Measurements from ENCODE around the gene CHN2. TPM values are rescaled to one million over a fixed set of nuclear protein-coding genes. Genes with fewer than 3 reads are reported as not detected.

Gene CHN2
- total RNA-seq, 1 experiment from 2014 or later = 18.8 TPM

GRCh38 chr7:29236071-29236580 is 41.6 kb downstream of the CHN2 start:
- no peak overlapping the region for H3K4me3 ChIP-seq (ENCODE audit: low read depth, low read length)
- Mint-ChIP-seq H3K4me3 (ENCODE audit: unreplicated experiment) (no peak overlapping the region), H3K4me1 (ENCODE audit: low read depth, unreplicated experiment) (peaks cover 3% of the 10 kb centered on the region), H3K27ac (ENCODE audit: unreplicated experiment) (no peak overlapping the region), H3K36me3 (ENCODE audit: insufficient read depth, unreplicated experiment) (no peaks in the 10 kb centered on the region), H3K27me3 (ENCODE audit: insufficient read depth, unreplicated experiment) (no peaks in the 10 kb centered on the region), H3K9me3 (ENCODE audit: unreplicated experiment) (peaks cover 10% of the 10 kb centered on the region)
- CTCF ChIA-PET = no interaction called here
- no peaks in the 10 kb centered on the region for H3K9me3 ChIP-seq
- no peaks in the 10 kb centered on the region for H3K36me3 ChIP-seq (ENCODE audit: control insufficient read depth, insufficient read depth, low read length)
- DNase-seq = no peak
- POLR2A ChIA-PET = no interaction called here
- H3K4me1 ChIP-seq = peaks cover 20% of the 10 kb centered on the region
- no TSS peak for BruUV-seq (replicated peaks)
- no peak for TF ChIP-seq CTCF (IDR thresholded peaks at IDR 0.05; ENCODE audit: insufficient read depth in 1 of 2, low read depth in 1 of 2, low read length in 1 of 2, severe bottlenecking in 1 of 2, unreplicated experiment in 1 of 2)
- no peaks in the 10 kb centered on the region for H3K27me3 ChIP-seq (replicated peaks; ENCODE audit: control insufficient read depth, insufficient read depth, low read length)
- intact Hi-C loops (cut with micrococcal nuclease; ENCODE audit: unreplicated experiment) = no loop called here

GRCh38 chr7:29236649-29237048 is 42.1 kb downstream of the CHN2 start:
- Mint-ChIP-seq H3K4me3 (ENCODE audit: unreplicated experiment) (no peak overlapping the region), H3K27ac (ENCODE audit: unreplicated experiment) (no peak overlapping the region), H3K36me3 (ENCODE audit: insufficient read depth, unreplicated experiment) (no peaks in the 10 kb centered on the region), H3K27me3 (ENCODE audit: insufficient read depth, unreplicated experiment) (no peaks in the 10 kb centered on the region), H3K4me1 (ENCODE audit: low read depth, unreplicated experiment) (no peaks in the 10 kb centered on the region), H3K9me3 (ENCODE audit: unreplicated experiment) (peaks cover 11% of the 10 kb centered on the region)
- intact Hi-C loops (cut with micrococcal nuclease; ENCODE audit: unreplicated experiment) = no loop called here
- Histone ChIP-seq H3K9me3 (no peaks in the 10 kb centered on the region), H3K4me1 (peaks cover 17% of the 10 kb centered on the region), H3K4me3 (ENCODE audit: low read depth, low read length) (no peak overlapping the region), H3K27me3 (replicated peaks; ENCODE audit: control insufficient read depth, insufficient read depth, low read length) (no peaks in the 10 kb centered on the region), H3K36me3 (ENCODE audit: control insufficient read depth, insufficient read depth, low read length) (no peaks in the 10 kb centered on the region)
- no peak for DNase-seq
- POLR2A ChIA-PET = no interaction called here
- no peak for TF ChIP-seq CTCF (IDR thresholded peaks at IDR 0.05; ENCODE audit: insufficient read depth in 1 of 2, low read depth in 1 of 2, low read length in 1 of 2, severe bottlenecking in 1 of 2, unreplicated experiment in 1 of 2)
- no TSS peak for BruUV-seq (replicated peaks)
- CTCF ChIA-PET = interaction anchor here (0.7 kb wide), 1 partner anchor 47 kb away, joined by 3 read pairs; no protein-coding TSS in a partner anchor

GRCh38 chr7:29237489-29237888 is 42.9 kb downstream of the CHN2 start:
- POLR2A ChIA-PET = no interaction called here
- Mint-ChIP-seq H3K9me3 (ENCODE audit: unreplicated experiment) (peaks cover 11% of the 10 kb centered on the region), H3K36me3 (ENCODE audit: insufficient read depth, unreplicated experiment) (no peaks in the 10 kb centered on the region), H3K27ac (ENCODE audit: unreplicated experiment) (no peak overlapping the region), H3K27me3 (ENCODE audit: insufficient read depth, unreplicated experiment) (no peaks in the 10 kb centered on the region), H3K4me3 (ENCODE audit: unreplicated experiment) (no peak overlapping the region), H3K4me1 (ENCODE audit: low read depth, unreplicated experiment) (no peaks in the 10 kb centered on the region)
- no TSS peak for BruUV-seq (replicated peaks)
- H3K4me3 ChIP-seq (ENCODE audit: low read depth, low read length) = no peak overlapping the region
- no peaks in the 10 kb centered on the region for H3K9me3 ChIP-seq
- intact Hi-C loops (cut with micrococcal nuclease; ENCODE audit: unreplicated experiment) = no loop called here
- DNase-seq = no peak
- no peak for TF ChIP-seq CTCF (IDR thresholded peaks at IDR 0.05; ENCODE audit: insufficient read depth in 1 of 2, low read depth in 1 of 2, low read length in 1 of 2, severe bottlenecking in 1 of 2, unreplicated experiment in 1 of 2)
- CTCF ChIA-PET = interaction anchor here (0.7 to 1.0 kb wide), 2 partner anchors 48 to 108 kb away, joined by 3 read pairs; no protein-coding TSS in a partner anchor
- peaks cover 14% of the 10 kb centered on the region; the same call in 1 of the 2 replicates for H3K4me1 ChIP-seq
- no peaks in the 10 kb centered on the region for H3K27me3 ChIP-seq (replicated peaks; ENCODE audit: control insufficient read depth, insufficient read depth, low read length)
- no peaks in the 10 kb centered on the region for H3K36me3 ChIP-seq (ENCODE audit: control insufficient read depth, insufficient read depth, low read length)

All from Caco-2 (cell line).